IMR-90 (cell line): Measurements from ENCODE around the gene MBNL3. TPM values are rescaled to one million over a fixed set of nuclear protein-coding genes. Genes with fewer than 3 reads are reported as not detected.

ENCODE experiments used
- ATAC-seq: fragments of 200-7000 bp; cut with Tn5 transposase; 2 replicates; pipeline ENCODE4 v1.9.1; 2020; ENCODE audit warnings: low read depth, mild to moderate bottlenecking, moderate library complexity
- BruUV-seq: library from RNA; stranded (reverse); fragments of 400-500 nt; replicated peaks from 2 replicates; lab custom pipeline; 2021; lab: Mats Ljungman, UMichigan
- CTCF ChIA-PET: fragments of 300-600 bp; formaldehyde crosslinking; extraction: SDS; loops from one replicate; lab custom pipeline; 2021; ENCODE audit warnings: antibody characterized with exemption; lab: Yijun Ruan, JAX
- POLR2A ChIA-PET: fragments of 300-600 bp; sonication (Branson Sonifier 250); formaldehyde crosslinking; loops from one replicate; lab custom pipeline; 2022; ENCODE audit warnings: antibody characterized with exemption; ENCODE audit not compliant: unreplicated experiment; lab: Charles Lee
- DNase-seq: peaks from one replicate; pipeline ENCODE4 v3.0.0; 2013
- H2AFZ ChIP-seq: replicated peaks from 2 replicates; pipeline ENCODE3; 2013; ENCODE audit warnings: low read length, mild to moderate bottlenecking; ENCODE audit not compliant: poor library complexity
- H2AK5ac ChIP-seq: 2 replicates; pipeline ENCODE4 v1.6.1; 2013; ENCODE audit warnings: low read depth, low read length, inconsistent platforms
- H2AK9ac ChIP-seq: replicated peaks from 2 replicates; pipeline ENCODE3; 2013; ENCODE audit warnings: mild to moderate bottlenecking, low read depth, low read length, moderate library complexity; ENCODE audit not compliant: poor library complexity
- H2BK120ac ChIP-seq: 2 replicates; pipeline ENCODE4 v1.6.1; 2013; ENCODE audit warnings: low read depth, low read length, inconsistent platforms
- H2BK15ac ChIP-seq: 3 replicates; pipeline ENCODE4 v1.6.1; 2013; ENCODE audit warnings: low read depth, low read length, inconsistent platforms
- H2BK20ac ChIP-seq: 2 replicates; pipeline ENCODE4 v1.6.1; 2013; ENCODE audit warnings: low read depth, mild to moderate bottlenecking, inconsistent platforms, low read length, moderate library complexity
- H2BK5ac ChIP-seq: 2 replicates; pipeline ENCODE4 v1.6.1; 2013; ENCODE audit warnings: mild to moderate bottlenecking, low read depth, low read length, inconsistent platforms; ENCODE audit not compliant: poor library complexity, severe bottlenecking
- H3K14ac ChIP-seq: replicated peaks from 2 replicates; pipeline ENCODE4 v1.6.1; 2013; ENCODE audit warnings: low read depth, low read length, inconsistent platforms
- H3K18ac ChIP-seq: 2 replicates; pipeline ENCODE4 v1.6.1; 2013; ENCODE audit warnings: low read depth, low read length, control low read depth
- H3K23ac ChIP-seq: 2 replicates; pipeline ENCODE4 v1.6.1; 2013; ENCODE audit warnings: low read depth, low read length, inconsistent platforms
- H3K27ac ChIP-seq: 2 replicates; pipeline ENCODE4 v1.5.1; 2013; ENCODE audit warnings: mild to moderate bottlenecking, control low read depth, low read length; ENCODE audit not compliant: insufficient read depth
- H3K27me3 ChIP-seq: 2 replicates; pipeline ENCODE4 v1.6.1; 2013; ENCODE audit warnings: low read length; ENCODE audit not compliant: control insufficient read depth, insufficient read depth
- H3K36me3 ChIP-seq: 2 replicates; pipeline ENCODE4 v1.6.1; 2013; ENCODE audit warnings: low read length, mixed read lengths; ENCODE audit not compliant: control insufficient read depth, insufficient read depth
- H3K4ac ChIP-seq: 2 replicates; pipeline ENCODE4 v1.6.1; 2013; ENCODE audit warnings: low read depth, low read length, inconsistent platforms
- H3K4me1 ChIP-seq: 2 replicates; pipeline ENCODE4 v1.6.1; 2013; ENCODE audit warnings: low read length, mixed read lengths; ENCODE audit not compliant: control insufficient read depth, insufficient read depth
- H3K4me2 ChIP-seq: 2 replicates; pipeline ENCODE4 v1.6.1; 2013; ENCODE audit warnings: low read depth, mild to moderate bottlenecking, control low read depth, low read length, moderate library complexity
- H3K4me3 ChIP-seq: 2 replicates; pipeline ENCODE4 v1.5.1; 2013; ENCODE audit warnings: low read depth, mild to moderate bottlenecking, control low read depth, low read length, moderate library complexity; ENCODE audit not compliant: insufficient read depth
- H3K56ac ChIP-seq: 2 replicates; pipeline ENCODE4 v1.6.1; 2013; ENCODE audit warnings: low read length, inconsistent platforms; ENCODE audit not compliant: insufficient read depth; ENCODE audit errors: extremely low read depth
- H3K79me1 ChIP-seq, 2 experiments: 2 replicates each; pipeline ENCODE4 v1.6.1; 2013; ENCODE audit warnings: low read length in 2 of 2, inconsistent platforms in 1 of 2, low read depth in 1 of 2
- H3K9ac ChIP-seq: 2 replicates; pipeline ENCODE4 v1.6.1; 2013; ENCODE audit warnings: low read depth, low read length, control low read depth
- H3K9me1 ChIP-seq: 2 replicates; pipeline ENCODE4 v1.6.1; 2013; ENCODE audit warnings: low read length, inconsistent platforms; ENCODE audit not compliant: insufficient read depth
- H3K9me3 ChIP-seq: 2 replicates; pipeline ENCODE4 v1.6.1; 2013; ENCODE audit warnings: low read length; ENCODE audit not compliant: control insufficient read depth, insufficient read depth
- H4K20me1 ChIP-seq: 2 replicates; pipeline ENCODE4 v1.6.1; 2013; ENCODE audit warnings: low read length, inconsistent platforms; ENCODE audit not compliant: insufficient read depth
- H4K5ac ChIP-seq: 2 replicates; pipeline ENCODE4 v1.6.1; 2013; ENCODE audit warnings: mild to moderate bottlenecking, low read depth, low read length, control low read depth
- H4K8ac ChIP-seq, 2 experiments: 2 replicates each; pipeline ENCODE4 v1.6.1; 2013; ENCODE audit warnings: low read depth in 2 of 2, low read length in 2 of 2, control low read depth in 1 of 2, inconsistent platforms in 1 of 2
- H4K91ac ChIP-seq: 2 replicates; pipeline ENCODE4 v1.6.1; 2013; ENCODE audit warnings: low read depth, low read length, inconsistent platforms; ENCODE audit not compliant: insufficient read depth
- CEBPB ChIP-seq: IDR thresholded peaks from 2 replicates; pipeline ENCODE4 v1.6.1; 2012; ENCODE audit warnings: low read depth, low read length, improper control_type of control experiment
- CHD1 ChIP-seq: IDR thresholded peaks from 2 replicates; pipeline ENCODE4 v1.6.1; 2012; ENCODE audit warnings: low read depth, low read length, improper control_type of control experiment
- MXI1 ChIP-seq: IDR thresholded peaks from 2 replicates; pipeline ENCODE4 v1.6.1; 2012; ENCODE audit warnings: low read depth, mild to moderate bottlenecking, low read length, moderate library complexity, borderline replicate concordance
- WGBS, 2 experiments: methylation state at CpG; one replicate each; pipeline versions ENCODE4 v1.1.5 to v1.1.7; 2013; ENCODE audit warnings: missing lambda C conversion rate in 2 of 2; ENCODE audit not compliant: insufficient read length in 1 of 2; ENCODE audit errors: extremely low coverage in 2 of 2; 5-methylcytosine and 5-hydroxymethylcytosine counted together
- dilution Hi-C: fragments of 300-500 bp; cut with HindIII; formaldehyde crosslinking; loops from one replicate; pipeline ENCODE4 v1.14.3; 2018; ENCODE audit warnings: low sequenced_read_pairs; ENCODE audit not compliant: unreplicated experiment
- in situ Hi-C: fragments of 300-500 bp; cut with MboI; formaldehyde crosslinking; loops from 3 replicates; pipeline ENCODE4 v1.14.3; 2019; ENCODE audit warnings: low sequenced_read_pairs, inconsistent platforms, mixed read lengths
- intact Hi-C: fragments of 100-400 bp; cut with micrococcal nuclease; formaldehyde crosslinking; loops from 2 replicates; pipeline ENCODE4 v1.10.0; 2022
- polyA plus RNA-seq, 3 experiments: library from polyadenylated mRNA; depleted of rRNA; stranded (reverse); fragments of >200 nt; gene quantifications; 2 replicates each; pipeline ENCODE4 v1.2.3, GENCODE V29; 2012; ENCODE audit warnings: low replicate concordance in 1 of 3
- total RNA-seq: library from RNA; depleted of rRNA; stranded (reverse); fragments of >200 nt; gene quantifications from 2 replicates; pipeline ENCODE4 v1.2.3, GENCODE V29; 2012

MBNL3 gene
- total and polyA plus RNA-seq, 2 of the 4 experiments (the other 2 are of a cell fraction), result 0.32 to 1.1 TPM

DNA sequence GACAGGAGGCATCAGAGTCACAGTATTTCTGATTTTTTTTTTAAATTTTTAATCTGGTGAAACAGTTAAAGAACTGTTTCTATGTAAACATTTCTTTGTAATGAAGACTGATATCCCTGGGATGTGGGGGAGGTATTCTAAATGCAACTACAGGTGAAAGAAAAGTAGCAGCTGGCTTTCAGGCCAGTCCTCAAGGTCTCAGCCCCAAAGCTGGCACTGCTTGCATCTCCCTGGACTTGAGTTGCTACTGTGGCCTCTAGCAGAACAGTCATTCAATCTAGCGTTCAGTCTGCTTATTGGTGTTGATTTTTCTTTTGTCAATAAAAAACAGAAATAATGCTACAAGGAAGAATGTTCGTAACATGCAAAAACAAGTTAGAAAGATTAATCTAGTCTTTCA is 4.9 kb downstream of the MBNL3 start:
- TF ChIP-seq MXI1, result no peak
- no peak for TF ChIP-seq CHD1
- TF ChIP-seq CEBPB, result no peak
- no peak overlapping the region for H2AK9ac ChIP-seq
- no peak overlapping the region for H3K14ac ChIP-seq
- peaks cover 4% of the 10 kb centered on the region for H3K27me3 ChIP-seq
- no peaks in the 10 kb centered on the region for H4K20me1 ChIP-seq
- intact Hi-C loops (no loop called here), dilution Hi-C loops (no loop called here), in situ Hi-C loops (no loop called here)
- H3K9ac ChIP-seq, result no peak overlapping the region
- no peak overlapping the region for H3K23ac ChIP-seq
- no peak overlapping the region for H3K4me2 ChIP-seq
- no peak overlapping the region for H2BK5ac ChIP-seq
- H2BK15ac ChIP-seq, result no peak overlapping the region
- H3K56ac ChIP-seq, result no peak overlapping the region
- H3K9me3 ChIP-seq, result no peaks in the 10 kb centered on the region
- no peak overlapping the region for H4K5ac ChIP-seq
- ChIA-PET POLR2A (no interaction called here), CTCF (no interaction called here)
- no peaks in the 10 kb centered on the region for H3K36me3 ChIP-seq
- BruUV-seq, result no TSS peak
- no peak overlapping the region for H3K27ac ChIP-seq
- H2BK120ac ChIP-seq, result no peak overlapping the region
- H2AFZ ChIP-seq, result no peak overlapping the region
- H2BK20ac ChIP-seq, result no peak overlapping the region
- H3K4ac ChIP-seq, result no peak overlapping the region
- H3K79me1 ChIP-seq, result no peaks in the 10 kb centered on the region
- no peak for ATAC-seq
- DNase-seq, result no peak
- H3K4me3 ChIP-seq, result no peak overlapping the region
- no CpG with 5 or more reads among the region's 2 CpGs for WGBS, 2 experiments
- no peak overlapping the region for H4K8ac ChIP-seq
- H2AK5ac ChIP-seq, result no peak overlapping the region
- H3K18ac ChIP-seq, result no peak overlapping the region
- no peak overlapping the region for H4K91ac ChIP-seq
- peaks cover 4% of the 10 kb centered on the region; the same call in 1 of the 2 replicates for H3K9me1 ChIP-seq
- H3K4me1 ChIP-seq, result no peaks in the 10 kb centered on the region
